Stomach (tissue), 4 donors: ENCODE measurements around the gene COL19A1.

Experiments used
- POLR2AphosphoS5 ChIP-seq, 3 donors: sonication (generic); formaldehyde crosslinking; IDR thresholded peaks; one replicate each; pipeline ENCODE4 v1.6.1; 2016; ENCODE audit warnings: antibody characterized with exemption in 3 of 3
- TF ChIP-seq, protein P1 (sequence below), 7 experiments: fragments of 450-650 bp in 4 of 7; fragments of 200-600 bp in 3 of 7; sonication (generic) in 3 of 7; IDR thresholded peaks; one replicate each; pipeline ENCODE4 v1.5.1; 2016 to 2019; ENCODE audit warnings: antibody characterized with exemption in 7 of 7, control low read depth in 2 of 7, mild to moderate bottlenecking in 1 of 7

- TF ChIP-seq, protein P1, sequence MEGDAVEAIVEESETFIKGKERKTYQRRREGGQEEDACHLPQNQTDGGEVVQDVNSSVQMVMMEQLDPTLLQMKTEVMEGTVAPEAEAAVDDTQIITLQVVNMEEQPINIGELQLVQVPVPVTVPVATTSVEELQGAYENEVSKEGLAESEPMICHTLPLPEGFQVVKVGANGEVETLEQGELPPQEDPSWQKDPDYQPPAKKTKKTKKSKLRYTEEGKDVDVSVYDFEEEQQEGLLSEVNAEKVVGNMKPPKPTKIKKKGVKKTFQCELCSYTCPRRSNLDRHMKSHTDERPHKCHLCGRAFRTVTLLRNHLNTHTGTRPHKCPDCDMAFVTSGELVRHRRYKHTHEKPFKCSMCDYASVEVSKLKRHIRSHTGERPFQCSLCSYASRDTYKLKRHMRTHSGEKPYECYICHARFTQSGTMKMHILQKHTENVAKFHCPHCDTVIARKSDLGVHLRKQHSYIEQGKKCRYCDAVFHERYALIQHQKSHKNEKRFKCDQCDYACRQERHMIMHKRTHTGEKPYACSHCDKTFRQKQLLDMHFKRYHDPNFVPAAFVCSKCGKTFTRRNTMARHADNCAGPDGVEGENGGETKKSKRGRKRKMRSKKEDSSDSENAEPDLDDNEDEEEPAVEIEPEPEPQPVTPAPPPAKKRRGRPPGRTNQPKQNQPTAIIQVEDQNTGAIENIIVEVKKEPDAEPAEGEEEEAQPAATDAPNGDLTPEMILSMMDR (IDR thresholded peaks at IDR 0.05), result no peak
- TF ChIP-seq POLR2AphosphoS5 (IDR thresholded peaks at IDR 0.05), result no peak
These were observed 88.4 kb downstream of the COL19A1 start for GRCh38 chr6:69954733-69955132.
